Body of pancreas (tissue), 4 donors: Measurements from ENCODE around the gene FICD. TPM values are rescaled to one million over a fixed set of nuclear protein-coding genes. Genes with fewer than 3 reads are reported as not detected.
A peak's percentile ranks its signal among the peaks of the same experiment; 100 is the strongest.

ENCODE experiments used
- ATAC-seq: fragments of 150-250 bp; one replicate; pipeline ENCODE4 v1.9.1; 2016
- DNase-seq, 4 donors: peaks; one replicate each; pipeline ENCODE4 v3.0.0-alpha.2; 2019
- H3K27ac ChIP-seq, 4 donors: fragments of 200-600 bp; sonication (generic); 1 replicate in 3 of 4; 2 replicates in 1 of 4; pipeline versions ENCODE4 v1.5.1 to v1.6.1; 2016 to 2019; ENCODE audit warnings: mild to moderate bottlenecking in 1 of 4, mixed read lengths in 1 of 4, moderate library complexity in 1 of 4
- H3K27me3 ChIP-seq, 2 donors: fragments of 200-600 bp; sonication (generic); one replicate each; pipeline ENCODE4 v1.6.0; 2016; ENCODE audit warnings: mild to moderate bottlenecking in 1 of 2
- H3K36me3 ChIP-seq, 2 donors: fragments of 200-600 bp; sonication (generic); replicated peaks in 1 of 2; 2 replicates each; pipeline ENCODE4 v1.5.1; 2016; ENCODE audit warnings: low read depth in 2 of 2; ENCODE audit not compliant: insufficient read depth in 1 of 2
- H3K4me1 ChIP-seq: fragments of 200-600 bp; sonication (generic); one replicate; pipeline ENCODE4 v1.6.0; 2016
- H3K4me3 ChIP-seq, 2 donors: fragments of 200-600 bp; sonication (generic); 1 replicate in 1 of 2; 2 replicates in 1 of 2; pipeline ENCODE4 v1.5.1; 2016 to 2019
- H3K9me3 ChIP-seq, 3 donors: fragments of 200-600 bp; sonication (generic); 1 replicate in 2 of 3; 2 replicates in 1 of 3; pipeline ENCODE4 v1.5.1; 2016
- POLR2A ChIP-seq, 3 donors: fragments of 450-650 bp; IDR thresholded peaks; one replicate each; pipeline ENCODE4 v1.6.1; 2016; ENCODE audit warnings: antibody characterized with exemption in 3 of 3, mild to moderate bottlenecking in 2 of 3
- WGBS, 2 donors: methylation state at CpG; one replicate each; pipeline ENCODE4 v1.1.5; 2017; 5-methylcytosine and 5-hydroxymethylcytosine counted together
- intact Hi-C: fragments of 100-400 bp; cut with DNase I; formaldehyde crosslinking; loops from one replicate; pipeline ENCODE4 v1.15.1; 2023
- total RNA-seq, 2 donors: library from RNA; depleted of rRNA; stranded (reverse); fragments of >200 nt; gene quantifications; one replicate each; pipeline ENCODE4 v1.1.0, GENCODE V29; 2016
- TF ChIP-seq, protein P1 (sequence below), 7 experiments: fragments of 450-650 bp in 4 of 7; fragments of 200-600 bp in 3 of 7; sonication (generic) in 3 of 7; IDR thresholded peaks; one replicate each; pipeline ENCODE4 v1.5.1; 2016 to 2019; ENCODE audit warnings: antibody characterized with exemption in 7 of 7

The FICD gene
- total RNA-seq, 2 donors from 2014 or later = 10.9 to 11.9 TPM

DNA sequence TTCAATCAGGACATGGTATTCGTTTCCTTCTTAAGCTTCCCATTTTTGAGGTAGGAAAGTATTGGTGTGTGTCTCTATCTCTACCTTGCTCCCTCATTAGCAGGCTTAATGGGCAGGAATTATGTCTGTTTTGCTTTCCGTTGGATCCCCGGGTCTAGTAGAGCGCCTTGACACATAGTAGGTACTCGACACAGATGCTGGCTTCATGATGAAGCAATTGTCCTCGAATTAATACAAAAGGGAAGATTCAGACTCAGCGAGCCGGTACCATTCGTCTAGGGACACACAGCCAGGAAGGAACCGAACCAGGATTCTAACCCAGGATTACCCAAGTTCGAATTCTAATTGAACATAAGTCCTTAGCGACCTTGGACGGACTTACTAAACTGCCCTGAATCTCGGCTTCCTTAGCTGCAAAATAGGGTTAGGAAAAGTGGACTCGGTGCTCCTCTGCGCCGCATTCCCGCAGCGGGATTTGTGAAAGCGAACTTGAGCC is 46.8 kb downstream of the FICD start:
- Histone ChIP-seq H3K27me3 (no peaks in the 10 kb centered on the region), H3K4me1 (peaks cover 54% of the 10 kb centered on the region), H3K4me3 (peak overlapping the region in 1 of 2 donors; percentile 85), H3K36me3 (no peaks in the 10 kb centered on the region), H3K27ac (peak overlapping the region; percentile 83 to 93 (median 88)), H3K9me3 (no peaks in the 10 kb centered on the region)
- no peak for TF ChIP-seq POLR2A (IDR thresholded peaks at IDR 0.05)
- TF ChIP-seq, protein P1, sequence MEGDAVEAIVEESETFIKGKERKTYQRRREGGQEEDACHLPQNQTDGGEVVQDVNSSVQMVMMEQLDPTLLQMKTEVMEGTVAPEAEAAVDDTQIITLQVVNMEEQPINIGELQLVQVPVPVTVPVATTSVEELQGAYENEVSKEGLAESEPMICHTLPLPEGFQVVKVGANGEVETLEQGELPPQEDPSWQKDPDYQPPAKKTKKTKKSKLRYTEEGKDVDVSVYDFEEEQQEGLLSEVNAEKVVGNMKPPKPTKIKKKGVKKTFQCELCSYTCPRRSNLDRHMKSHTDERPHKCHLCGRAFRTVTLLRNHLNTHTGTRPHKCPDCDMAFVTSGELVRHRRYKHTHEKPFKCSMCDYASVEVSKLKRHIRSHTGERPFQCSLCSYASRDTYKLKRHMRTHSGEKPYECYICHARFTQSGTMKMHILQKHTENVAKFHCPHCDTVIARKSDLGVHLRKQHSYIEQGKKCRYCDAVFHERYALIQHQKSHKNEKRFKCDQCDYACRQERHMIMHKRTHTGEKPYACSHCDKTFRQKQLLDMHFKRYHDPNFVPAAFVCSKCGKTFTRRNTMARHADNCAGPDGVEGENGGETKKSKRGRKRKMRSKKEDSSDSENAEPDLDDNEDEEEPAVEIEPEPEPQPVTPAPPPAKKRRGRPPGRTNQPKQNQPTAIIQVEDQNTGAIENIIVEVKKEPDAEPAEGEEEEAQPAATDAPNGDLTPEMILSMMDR (IDR thresholded peaks at IDR 0.05) = no peak
- ATAC-seq (peak; percentile 0), DNase-seq (no peak)
- WGBS, 2 donors = 1 to 2% methylated on average over 10 to 20 of the region's 20 CpGs
- intact Hi-C loops = no loop called here

DNA sequence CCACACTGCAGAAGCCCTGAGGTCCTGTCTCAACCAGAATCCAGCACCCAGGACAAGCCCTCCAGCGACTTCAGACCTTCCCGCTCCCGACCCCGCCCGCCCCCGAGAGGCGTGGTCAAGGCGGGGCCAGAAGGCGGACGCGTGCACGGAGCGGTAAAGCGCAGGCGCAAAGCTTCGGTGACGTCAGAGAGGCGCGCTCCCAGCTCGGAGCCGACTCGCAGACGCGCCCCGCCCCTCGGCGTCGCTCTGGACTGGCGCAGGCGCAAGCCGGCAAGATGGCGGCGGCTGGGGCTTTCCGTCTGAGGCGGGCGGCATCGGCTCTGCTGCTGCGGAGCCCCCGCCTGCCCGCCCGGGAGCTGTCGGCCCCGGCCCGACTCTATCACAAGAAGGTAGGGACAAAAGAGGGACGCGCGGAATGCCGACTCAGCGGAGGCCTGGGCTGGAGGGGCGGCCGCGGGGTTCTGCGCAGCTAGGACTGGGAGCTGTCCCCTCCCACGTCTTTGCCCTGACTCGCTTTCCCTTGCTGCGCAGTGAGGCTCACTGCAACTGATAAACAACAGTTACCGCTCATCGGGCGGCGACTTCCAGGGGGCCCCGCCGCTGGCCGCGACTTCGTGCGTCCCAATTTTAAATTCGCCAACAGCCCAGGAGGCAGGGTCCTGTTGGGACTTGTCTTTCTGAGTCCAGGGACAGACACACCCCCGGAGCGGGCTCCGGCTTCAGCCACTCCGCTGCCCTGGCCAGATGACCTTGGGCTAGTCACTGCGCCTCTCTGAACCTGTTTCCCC is 47.5 kb downstream of the FICD start, which contains the start of gene ISCU:
Gene ISCU, plus strand, starts transcription at position 249 of the 788 bp plus-strand sequence. Its CDS starts 27 bp downstream, at position 276.
- WGBS, 2 donors = 0% methylated on average over 16 to 63 of the region's 72 CpGs
- intact Hi-C loops = no loop called here
- Histone ChIP-seq H3K27ac (peak within 1 kb of the TSS; percentile 83 to 93 (median 88)), H3K36me3 (peaks cover 0 to 4% of the 10 kb centered on the region in 2 donors), H3K4me1 (peaks cover 56% of the 10 kb centered on the region), H3K27me3 (no peaks in the 10 kb centered on the region), H3K4me3 (peak within 1 kb of the TSS; percentile 55 to 85), H3K9me3 (no peaks in the 10 kb centered on the region)
- DNase-seq = peak; percentile 96 to 98 (median 98)
- TF ChIP-seq, protein P1 (IDR thresholded peaks at IDR 0.05) = no peak
- TF ChIP-seq POLR2A (IDR thresholded peaks at IDR 0.05) = peak; percentile 84 to 95 (median 94)
- peak; percentile 88 for ATAC-seq

DNA sequence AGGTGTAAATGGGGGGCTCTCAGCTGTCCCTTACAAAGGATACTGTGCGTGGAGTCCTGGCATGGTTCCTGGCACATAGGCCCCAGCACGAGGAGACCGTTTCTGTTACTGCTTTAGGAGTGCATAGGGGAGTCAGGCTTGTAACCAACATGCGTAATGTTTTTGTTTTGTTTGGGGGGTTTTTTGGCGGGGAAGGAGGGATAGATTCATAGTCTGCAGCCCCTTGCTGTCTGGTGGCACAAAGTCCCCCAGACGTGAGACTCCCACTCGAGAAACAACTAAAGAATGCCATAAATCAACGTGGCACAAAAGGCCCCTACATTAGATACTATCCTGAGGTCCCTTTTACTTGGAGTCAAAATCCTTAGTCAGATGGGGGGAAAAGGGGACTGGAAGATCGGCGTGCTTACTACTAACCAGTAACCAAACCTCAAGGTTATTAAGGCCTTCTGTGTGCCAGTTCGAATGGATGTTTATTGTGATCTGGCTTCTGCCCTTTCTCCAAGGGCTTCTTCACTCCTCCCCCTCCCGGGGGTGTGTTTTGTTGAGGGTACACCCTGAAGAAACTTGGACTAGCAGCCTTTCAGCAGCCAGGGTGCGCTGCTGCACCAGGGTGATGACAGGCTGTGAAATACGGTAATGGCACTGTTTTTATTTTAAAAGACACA is 48.2 kb downstream of the FICD start:
- WGBS, 2 donors = 0 to 1% methylated on average over 10 to 14 of the region's 14 CpGs
- DNase-seq (peak; percentile 73 to 87 (median 80)), ATAC-seq (peak; percentile 18)
- Histone ChIP-seq H3K9me3 (no peaks in the 10 kb centered on the region), H3K27ac (peak overlapping the region; percentile 70 to 93 (median 88)), H3K27me3 (no peaks in the 10 kb centered on the region), H3K4me1 (peaks cover 55% of the 10 kb centered on the region), H3K36me3 (peaks cover 0 to 4% of the 10 kb centered on the region in 2 donors), H3K4me3 (peak overlapping the region; percentile 55 to 85)
- peak in 1 of 3 donors; percentile 32 for TF ChIP-seq POLR2A (IDR thresholded peaks at IDR 0.05)
- TF ChIP-seq, protein P1 (IDR thresholded peaks at IDR 0.05) = peak; percentile 52 to 86 (median 81)
- intact Hi-C loops = no loop called here

DNA sequence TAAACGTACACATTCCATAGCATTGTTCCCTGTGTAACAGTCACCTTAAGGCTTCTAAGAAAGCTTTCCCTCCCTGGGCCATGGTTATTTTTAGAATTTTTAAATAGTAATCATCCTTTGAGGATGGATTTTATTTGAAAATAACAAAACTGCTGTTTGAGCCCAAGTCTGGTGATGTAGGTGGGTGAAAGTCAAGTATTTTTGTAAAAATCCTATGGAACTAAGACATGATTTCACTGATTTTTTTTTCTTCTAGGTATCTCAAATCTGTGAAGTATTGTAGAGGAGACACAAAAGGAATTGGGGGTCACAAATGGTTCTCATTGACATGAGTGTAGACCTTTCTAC is 48.7 kb downstream of the FICD start:
- no peak for ATAC-seq
- peak overlapping the region in 1 of 4 donors; percentile 93 for H3K27ac ChIP-seq

More for the DNA sequence above, 48.7 kb downstream of the FICD start:
- Histone ChIP-seq H3K4me3 (no peak overlapping the region), H3K9me3 (no peaks in the 10 kb centered on the region), H3K4me1 (peaks cover 53% of the 10 kb centered on the region), H3K27me3 (no peaks in the 10 kb centered on the region), H3K36me3 (peaks cover 0 to 4% of the 10 kb centered on the region in 2 donors)
- no peak for TF ChIP-seq POLR2A (IDR thresholded peaks at IDR 0.05)
- TF ChIP-seq, protein P1 (IDR thresholded peaks at IDR 0.05) = no peak
- WGBS, 2 donors = 4 to 5% methylated on average over 1 of the region's 1 CpG
- DNase-seq = no peak
- intact Hi-C loops = no loop called here
